Measurements from ENCODE around the gene TMEM221.

The TMEM221 gene

GRCh38 chr19:17441241-17442021 is 7.0 kb downstream of the TMEM221 start:
- no peak for DNase-seq (ENCODE audit: low read depth)
- peak; percentile 41 for TF ChIP-seq CTCF (IDR thresholded peaks at IDR 0.05; ENCODE audit: control insufficient read depth, insufficient read depth, low read depth, low read length, missing control alignments)

GRCh38 chr19:17436874-17437267 is 11.6 kb downstream of the TMEM221 start:
- no peak for DNase-seq (ENCODE audit: low read depth)
- H3K4me3 ChIP-seq (ENCODE audit: control insufficient read depth, low read depth, low read length), result no peak overlapping the region
- no peak for TF ChIP-seq CTCF (IDR thresholded peaks at IDR 0.05; ENCODE audit: control insufficient read depth, insufficient read depth, low read depth, low read length, missing control alignments)

More at GRCh38 chr19:17441241-17442021, 7.0 kb downstream of the TMEM221 start:
- H3K4me3 ChIP-seq (ENCODE audit: control insufficient read depth, low read depth, low read length), result no peak overlapping the region

GRCh38 chr19:17436094-17436873 is 12.2 kb downstream of the TMEM221 start:
- DNase-seq (ENCODE audit: low read depth), result no peak
- H3K4me3 ChIP-seq (ENCODE audit: control insufficient read depth, low read depth, low read length), result no peak overlapping the region
- no peak for TF ChIP-seq CTCF (IDR thresholded peaks at IDR 0.05; ENCODE audit: control insufficient read depth, insufficient read depth, low read depth, low read length, missing control alignments)

GRCh38 chr19:17435218-17435617 is 13.2 kb downstream of the TMEM221 start:
- H3K4me3 ChIP-seq (ENCODE audit: control insufficient read depth, low read depth, low read length), result no peak overlapping the region
- DNase-seq (ENCODE audit: low read depth), result no peak
- no peak for TF ChIP-seq CTCF (IDR thresholded peaks at IDR 0.05; ENCODE audit: control insufficient read depth, insufficient read depth, low read depth, low read length, missing control alignments)

- DNase-seq (ENCODE audit: low read depth), result no peak
- no peak for TF ChIP-seq CTCF (IDR thresholded peaks at IDR 0.05; ENCODE audit: control insufficient read depth, insufficient read depth, low read depth, low read length, missing control alignments)
- no peak overlapping the region for H3K4me3 ChIP-seq (ENCODE audit: control insufficient read depth, low read depth, low read length)
These were observed 17.1 kb downstream of the TMEM221 start for GRCh38 chr19:17431417-17431816.

- no peak overlapping the region for H3K4me3 ChIP-seq (ENCODE audit: control insufficient read depth, low read depth, low read length)
- no peak for DNase-seq (ENCODE audit: low read depth)
- TF ChIP-seq CTCF (IDR thresholded peaks at IDR 0.05; ENCODE audit: control insufficient read depth, insufficient read depth, low read depth, low read length, missing control alignments), result no peak
These were observed 18.8 kb downstream of the TMEM221 start for GRCh38 chr19:17429641-17430113.
